Kidney (tissue), 2 donors: ENCODE measurements around the gene C1R. TPM values are rescaled to one million over a fixed set of nuclear protein-coding genes. Genes with fewer than 3 reads are reported as not detected.

Experiments
- polyA plus RNA-seq: library from polyadenylated mRNA; stranded (reverse); fragments of 350-450 nt; fragmentation: Illumina TruSeq; extraction: RNeasy Lipid Tissue Mini Kit (QIAGEN cat#74804); gene quantifications from one replicate; pipeline ENCODE4 v1.2.3, GENCODE V29; 2014; ENCODE audit warnings: low read depth, low replicate concordance; ENCODE audit not compliant: insufficient read depth
- total RNA-seq: library from RNA; stranded (reverse); fragmentation: NEBNext Ultra II Directional; extraction: Animal tissue kit (Norgen Biotek cat#: 25700); gene quantifications from one replicate; pipeline ENCODE4 v1.2.1, GENCODE V29; 2021
- donor health status: DM: yes; HTN: yes; CAD: no.

Gene C1R
- total and polyA plus RNA-seq, 2 donors from 2014 or later: 183 to 514 TPM

Other genes starting within 250 kb of the C1R start
- gene CDCA3, start 241.2 kb downstream of the C1R start, total RNA-seq: 1.3 TPM
- gene CDCA3, start 241.2 kb downstream of the C1R start, polyA plus RNA-seq: 2.1 TPM
- 75.5 TPM for gene USP5, start 240.3 kb downstream of the C1R start, total RNA-seq
- gene USP5, start 240.3 kb downstream of the C1R start, polyA plus RNA-seq: 52.3 TPM
- 437 TPM for gene TPI1, start 224.9 kb downstream of the C1R start, total RNA-seq
- gene TPI1, start 224.9 kb downstream of the C1R start, polyA plus RNA-seq: 1,220 TPM
- gene SPSB2, start 219.1 kb downstream of the C1R start, total RNA-seq: 19.0 TPM
- gene SPSB2, start 219.1 kb downstream of the C1R start, polyA plus RNA-seq: 21.3 TPM
- 16.6 TPM for gene LRRC23, start 187.6 kb downstream of the C1R start, total RNA-seq
- gene LRRC23, start 187.6 kb downstream of the C1R start, polyA plus RNA-seq: 19.7 TPM
- 35.7 TPM for gene ENO2, start 177.9 kb downstream of the C1R start, total RNA-seq
- gene ENO2, start 177.9 kb downstream of the C1R start, polyA plus RNA-seq: 10.3 TPM
- 119 TPM for gene ATN1, start 164.5 kb downstream of the C1R start, total RNA-seq
- 34.2 TPM for gene ATN1, start 164.5 kb downstream of the C1R start, polyA plus RNA-seq
- gene RNU7-1, start 148.6 kb downstream of the C1R start, total RNA-seq: not detected
- not detected for gene RNU7-1, start 148.6 kb downstream of the C1R start, polyA plus RNA-seq
- gene C12orf57, start 148.4 kb downstream of the C1R start, total RNA-seq: 175 TPM
- gene C12orf57, start 148.4 kb downstream of the C1R start, polyA plus RNA-seq: 336 TPM
- 70.8 TPM for gene PTPN6, start 141.1 kb downstream of the C1R start, total RNA-seq
- 38.0 TPM for gene PTPN6, start 141.1 kb downstream of the C1R start, polyA plus RNA-seq
- 141 TPM for gene PHB2, start 121.8 kb downstream of the C1R start, total RNA-seq
- gene PHB2, start 121.8 kb downstream of the C1R start, polyA plus RNA-seq: 222 TPM
- 50.3 TPM for gene EMG1, start 121.5 kb downstream of the C1R start, total RNA-seq
- 74.3 TPM for gene EMG1, start 121.5 kb downstream of the C1R start, polyA plus RNA-seq
- gene LPCAT3, start 74.0 kb downstream of the C1R start, total RNA-seq: 77.8 TPM
- 59.2 TPM for gene LPCAT3, start 74.0 kb downstream of the C1R start, polyA plus RNA-seq
- 402 TPM for gene C1S, start 31.7 kb downstream of the C1R start, total RNA-seq
- gene C1S, start 31.7 kb downstream of the C1R start, polyA plus RNA-seq: 81.2 TPM
- 147 TPM for gene C1RL, start 16.8 kb upstream of the C1R start, total RNA-seq
- 25.2 TPM for gene C1RL, start 16.8 kb upstream of the C1R start, polyA plus RNA-seq
- 74.6 TPM for gene RBP5, start 36.4 kb upstream of the C1R start, total RNA-seq
- gene RBP5, start 36.4 kb upstream of the C1R start, polyA plus RNA-seq: 609 TPM
- 64.2 TPM for gene CLSTN3, start 37.9 kb upstream of the C1R start, total RNA-seq
- gene CLSTN3, start 37.9 kb upstream of the C1R start, polyA plus RNA-seq: 33.0 TPM
- gene PEX5, start 97.2 kb upstream of the C1R start, total RNA-seq: 42.3 TPM
- gene PEX5, start 97.2 kb upstream of the C1R start, polyA plus RNA-seq: 30.8 TPM
- gene ACSM4, start 211.6 kb upstream of the C1R start, total RNA-seq: not detected
- gene ACSM4, start 211.6 kb upstream of the C1R start, polyA plus RNA-seq: not detected